Measurements from ENCODE around the gene SS18L1.

The SS18L1 gene

DNA sequence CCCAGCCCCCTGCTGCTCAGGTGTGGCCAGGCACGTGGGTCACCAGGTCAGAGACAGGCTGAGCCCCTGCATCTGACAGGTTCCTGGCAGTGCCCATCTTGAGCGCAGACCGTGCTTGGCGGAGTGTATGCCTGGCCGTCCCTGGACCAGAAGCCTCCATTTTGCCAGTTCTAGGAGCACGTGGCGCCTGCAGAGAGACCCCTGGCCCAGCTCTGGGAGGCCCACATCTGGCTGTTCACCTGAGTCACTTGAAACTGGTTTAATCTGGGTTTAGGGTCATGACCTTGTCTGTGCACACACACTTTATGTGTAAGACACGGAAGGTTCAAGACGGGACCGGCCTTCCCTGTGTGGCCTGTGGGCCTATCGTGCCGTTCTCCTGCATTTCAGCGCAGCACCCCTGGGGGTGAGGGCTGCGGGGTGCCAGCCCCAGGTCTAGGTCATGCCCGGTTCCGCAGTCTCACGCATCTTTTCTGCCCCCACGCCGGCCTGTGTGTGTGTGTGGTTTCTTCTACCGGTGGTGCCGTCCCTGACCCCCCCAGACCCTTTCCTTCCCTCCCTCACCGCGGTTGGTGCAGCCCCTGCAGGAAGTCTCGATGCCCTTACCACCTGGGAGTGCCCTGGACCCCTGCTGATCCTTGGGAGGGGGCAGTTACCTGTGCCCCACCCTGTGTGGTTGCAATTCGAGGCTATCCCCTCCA lies 14.0 kb downstream of the SS18L1 start:
- no peak for DNase-seq

DNA sequence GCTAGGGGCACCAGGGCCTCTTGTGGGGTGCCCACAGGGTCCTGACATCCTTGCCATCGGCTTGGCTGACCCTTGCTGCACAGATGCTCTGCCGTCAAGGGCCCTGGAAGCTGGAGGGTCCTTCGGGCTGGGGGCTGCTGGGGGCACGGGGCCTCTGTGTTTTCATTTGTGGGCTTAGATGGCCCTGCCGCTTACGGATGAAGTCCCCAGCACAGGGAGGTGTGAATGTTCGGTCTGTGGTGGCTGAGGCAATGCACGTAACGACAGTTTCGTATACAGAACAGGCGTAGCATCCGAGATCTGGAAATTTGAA lies 14.5 kb downstream of the SS18L1 start:
- DNase-seq, result no peak

GRCh38 chr20:62158541-62158940 lies 15.0 kb downstream of the SS18L1 start:
- DNase-seq, result no peak

- no peak for DNase-seq
These were observed 15.5 kb downstream of the SS18L1 start for GRCh38 chr20:62159052-62159451.

- no peak for DNase-seq
These were observed 16.3 kb downstream of the SS18L1 start for GRCh38 chr20:62159839-62160238.

GRCh38 chr20:62160253-62160652 lies 16.7 kb downstream of the SS18L1 start:
- no peak for DNase-seq

DNA sequence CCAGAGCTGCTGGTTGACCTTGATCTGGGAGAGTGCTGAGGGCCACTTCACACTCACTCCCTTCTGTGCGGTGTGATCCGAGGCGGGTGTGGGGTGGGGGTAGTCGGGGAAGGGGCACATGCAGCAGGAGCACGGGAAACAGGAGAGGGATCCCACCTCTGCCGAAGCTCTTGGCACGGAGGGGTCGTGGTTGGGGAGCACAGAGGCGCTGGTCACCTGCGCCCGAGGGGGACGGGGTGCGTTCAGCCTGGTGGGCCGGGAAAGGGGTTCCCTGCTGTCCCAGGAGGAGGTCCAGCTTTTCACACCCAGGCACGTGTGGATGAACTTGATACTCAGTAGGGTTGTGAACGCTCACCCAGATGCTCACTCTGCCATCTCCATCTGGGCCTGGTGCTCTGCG lies 17.3 kb downstream of the SS18L1 start:
- no peak for DNase-seq

GRCh38 chr20:62161347-62161746 lies 17.8 kb downstream of the SS18L1 start:
- DNase-seq, result no peak

GRCh38 chr20:62162765-62163484 lies 19.4 kb downstream of the SS18L1 start:
- DNase-seq, result no peak

GRCh38 chr20:62163485-62163865 lies 19.9 kb downstream of the SS18L1 start:
- no peak for DNase-seq

- no peak for DNase-seq
These were observed 20.6 kb downstream of the SS18L1 start for GRCh38 chr20:62163986-62164762.

DNA sequence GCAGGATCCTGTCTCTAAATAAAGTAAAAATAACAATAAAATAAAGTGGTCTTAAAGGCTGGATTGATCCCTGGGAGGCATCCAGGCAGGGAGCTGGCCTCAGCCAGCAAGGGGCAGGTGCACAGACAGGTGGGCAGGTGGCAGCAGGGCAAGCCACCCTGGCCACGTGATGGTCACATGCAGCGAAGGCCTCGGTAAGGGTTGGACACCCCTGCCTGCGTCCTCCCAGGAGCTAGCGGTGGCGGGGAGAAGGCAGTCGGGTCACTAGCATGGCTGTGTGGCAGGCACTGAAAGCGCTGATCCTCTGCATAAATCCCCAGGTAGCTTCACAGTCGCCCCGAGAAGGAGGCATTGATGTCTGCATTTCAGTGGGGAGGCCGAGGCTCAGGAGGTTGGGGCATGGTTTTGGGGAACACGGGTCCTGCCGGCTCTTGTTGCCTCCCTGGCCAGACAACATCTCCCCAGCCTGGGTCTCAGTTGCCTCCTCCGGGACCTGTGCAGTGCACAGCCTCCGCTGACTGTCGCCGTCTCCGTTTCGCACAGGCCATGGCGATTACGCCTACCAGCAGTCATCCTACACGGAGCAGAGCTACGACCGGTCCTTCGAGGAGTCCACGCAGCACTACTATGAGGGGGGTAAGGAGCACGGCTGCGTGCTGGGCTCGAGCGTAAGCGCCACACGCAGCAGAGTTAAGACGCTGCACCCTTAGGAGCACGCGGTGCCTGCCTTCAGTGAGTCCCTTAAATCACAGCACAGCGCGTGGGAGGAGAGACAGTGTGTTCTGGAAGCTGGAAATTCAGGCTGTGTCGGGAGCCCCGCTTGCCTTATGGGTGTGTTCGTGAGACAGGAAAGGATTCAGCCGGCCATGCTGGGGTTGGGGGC lies 21.6 kb downstream of the SS18L1 start:
- no peak for DNase-seq

DNA sequence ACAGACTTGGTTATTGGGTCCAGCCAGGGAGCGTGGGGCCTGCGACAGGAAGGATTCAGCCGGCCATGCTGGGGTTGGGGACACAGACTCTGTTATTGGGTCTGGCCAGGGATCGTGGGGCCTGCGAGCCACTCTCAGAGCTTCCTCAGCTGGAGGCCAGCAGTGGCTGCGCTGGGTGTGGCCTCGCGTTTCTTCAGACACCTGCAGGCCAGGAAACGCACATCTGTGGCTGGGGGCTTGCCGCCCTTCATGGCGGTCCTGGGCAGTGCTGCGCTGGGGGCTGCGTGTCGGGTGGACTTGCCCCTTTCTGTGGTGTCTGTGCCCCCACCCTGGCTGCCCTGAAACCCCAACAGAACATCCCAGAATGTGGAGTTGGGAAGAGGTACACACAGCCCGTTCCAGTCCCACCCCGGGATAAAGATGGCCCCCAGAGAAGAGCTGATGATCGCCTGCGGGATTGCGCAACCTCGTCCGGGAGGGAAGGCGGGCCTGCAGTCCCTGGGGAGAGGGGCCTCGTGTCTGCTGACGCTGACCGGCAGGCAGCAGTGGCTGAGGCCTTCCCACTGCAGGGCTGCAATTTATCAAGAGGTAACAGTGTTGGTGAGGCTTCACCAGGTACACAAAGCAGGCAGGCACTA lies 22.3 kb downstream of the SS18L1 start:
- no peak for DNase-seq

DNA sequence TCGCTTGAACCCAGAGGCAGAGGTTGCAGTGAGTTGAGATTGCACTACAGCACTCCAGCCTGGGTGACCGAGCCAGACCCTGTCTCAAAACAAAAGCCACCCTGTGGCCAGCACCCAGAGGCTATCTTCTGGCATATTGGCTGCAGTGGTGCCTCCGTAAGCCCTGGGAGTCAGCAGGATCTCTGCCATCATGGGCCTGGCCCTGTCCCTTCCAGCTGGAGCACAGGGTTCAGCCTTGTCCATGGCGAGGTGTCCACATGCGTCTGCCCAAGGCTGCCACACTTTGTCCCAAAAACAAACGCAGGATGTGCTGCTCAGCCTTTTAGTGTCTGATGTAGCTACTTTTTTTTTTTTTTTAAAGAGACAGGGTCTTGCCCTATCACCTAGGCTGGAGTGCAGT lies 23.9 kb downstream of the SS18L1 start:
- no peak for DNase-seq

DNA sequence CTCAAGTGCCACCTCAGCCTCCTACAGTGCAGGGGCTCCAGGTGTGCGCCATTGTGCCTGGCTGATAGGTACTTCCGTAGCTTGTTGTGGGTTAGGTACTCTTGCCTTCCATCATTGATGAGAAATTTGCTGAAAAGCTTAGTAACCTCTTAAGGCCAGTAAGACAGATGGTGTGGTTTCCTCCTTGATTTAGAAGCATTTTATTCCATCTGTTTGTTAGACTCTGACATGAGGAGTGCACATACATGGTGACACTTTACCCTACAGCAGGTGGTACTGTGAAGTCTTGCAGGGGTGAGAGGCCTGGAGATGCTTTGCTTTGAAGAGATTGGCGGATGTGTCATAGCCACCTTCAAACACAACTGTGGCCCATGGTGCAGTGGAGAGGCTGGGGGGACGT lies 24.5 kb downstream of the SS18L1 start:
- no peak for DNase-seq

- no peak for DNase-seq
These were observed 25.4 kb downstream of the SS18L1 start for GRCh38 chr20:62168890-62169435.

- no peak for DNase-seq
These were observed 27.0 kb downstream of the SS18L1 start for GRCh38 chr20:62170536-62170935.

DNA sequence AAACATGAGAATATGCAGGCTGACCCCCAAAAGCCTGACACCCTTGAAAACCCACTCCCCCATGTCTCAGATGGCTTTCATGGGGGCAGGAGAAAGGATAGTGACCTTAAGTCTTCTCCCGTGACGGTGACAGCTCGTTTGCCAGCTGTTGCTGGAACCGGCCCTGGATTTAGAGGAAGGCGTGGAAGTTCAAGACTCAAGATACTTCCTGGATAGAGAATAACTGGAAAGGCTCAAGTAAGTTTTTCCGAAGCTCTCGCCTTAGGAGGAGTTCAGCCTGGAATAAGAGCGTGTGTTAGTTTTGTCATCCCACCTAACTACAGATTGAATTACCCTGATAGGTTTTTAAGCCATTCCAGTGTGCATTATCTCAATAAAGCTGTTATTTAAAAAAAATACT lies 27.7 kb downstream of the SS18L1 start:
- no peak for DNase-seq

DNA sequence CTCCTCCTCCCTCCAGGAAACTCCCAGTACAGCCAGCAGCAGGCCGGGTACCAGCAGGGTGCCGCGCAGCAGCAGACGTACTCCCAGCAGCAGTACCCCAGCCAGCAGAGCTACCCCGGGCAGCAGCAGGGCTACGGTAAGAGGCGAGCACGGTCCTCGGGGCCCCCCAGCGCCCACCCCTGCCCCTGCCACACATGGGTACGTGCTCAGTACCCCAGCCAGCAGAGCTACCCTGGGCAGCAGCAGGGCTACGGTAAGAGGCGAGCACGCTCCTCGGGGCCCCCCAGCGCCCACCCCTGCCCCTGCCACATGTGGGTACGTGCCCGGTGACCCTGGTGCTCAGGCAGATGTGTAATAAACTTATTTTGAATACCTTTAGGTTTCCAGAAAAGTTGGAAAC lies 29.1 kb downstream of the SS18L1 start:
- no peak for DNase-seq

- no peak for DNase-seq
These were observed 30.6 kb downstream of the SS18L1 start for GRCh38 chr20:62174021-62174804.

DNA sequence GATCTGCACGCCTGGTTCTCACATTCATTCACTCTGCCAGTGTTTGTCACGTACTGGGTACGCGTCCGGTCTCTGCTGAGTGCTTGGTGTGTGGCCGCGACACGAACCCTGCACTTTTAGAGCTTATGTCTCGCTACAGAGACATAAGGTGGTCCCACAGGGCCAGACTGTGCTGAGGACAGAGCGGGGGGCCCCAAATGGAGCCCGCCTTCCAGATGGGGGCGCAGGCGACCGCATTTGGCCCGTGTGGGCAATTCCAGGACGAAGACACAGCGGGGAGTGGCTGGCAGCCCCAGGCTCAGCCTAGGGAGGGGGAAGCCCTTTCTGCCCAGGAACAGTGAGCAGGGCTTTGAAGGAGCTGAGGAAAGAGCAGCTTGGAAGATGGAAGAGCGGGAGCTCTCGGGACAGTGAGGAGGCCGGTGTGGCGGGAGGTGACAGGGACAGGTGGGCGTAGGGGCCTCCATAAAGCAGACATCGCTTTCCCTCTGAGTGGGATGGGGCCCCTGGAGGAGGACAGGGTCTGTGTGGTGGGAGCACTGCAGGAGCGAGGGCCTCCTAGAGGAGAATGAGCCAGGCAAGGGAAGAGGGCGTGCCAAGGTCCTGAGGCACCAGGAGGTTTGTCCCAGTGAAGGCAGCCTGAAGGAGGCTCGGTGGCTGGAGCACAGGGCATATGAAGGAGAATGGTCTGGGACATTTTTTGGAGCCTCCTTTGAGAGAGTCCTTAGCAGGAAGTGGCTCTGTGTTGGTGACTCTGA lies 31.5 kb downstream of the SS18L1 start:
- DNase-seq, result no peak
